ENCODE results near the gene TM9SF3. TPM values are rescaled to one million over a fixed set of nuclear protein-coding genes. Genes with fewer than 3 reads are reported as not detected.

Gene TM9SF3
- total RNA-seq, 4 donors from 2014 or later, result 52.6 to 65.3 (median 55.6) TPM

- peaks cover 45% of the 10 kb centered on the region for H3K27me3 ChIP-seq
- WGBS, result 23% methylated on average over 5 of the region's 5 CpGs
- TF ChIP-seq EP300 (IDR thresholded peaks at IDR 0.05) (no peak), CTCF (IDR thresholded peaks at IDR 0.05) (no peak), POLR2AphosphoS5 (IDR thresholded peaks at IDR 0.05) (no peak), POLR2A (IDR thresholded peaks at IDR 0.05) (no peak)
- no peak overlapping the region for H3K4me3 ChIP-seq
- no peaks in the 10 kb centered on the region for H3K4me1 ChIP-seq
- no peak for DNase-seq (ENCODE audit: low spot score in 2 of 2)
- H3K9me3 ChIP-seq, result no peaks in the 10 kb centered on the region
- H3K27ac ChIP-seq, result no peak overlapping the region
- H3K36me3 ChIP-seq, result no peaks in the 10 kb centered on the region
Measured at GRCh38 chr10:96468845-96469244, 118.0 kb downstream of the TM9SF3 start.

Other genes with a start within 250 kb of the TM9SF3 start
- gene OPALIN, start 228.0 kb downstream of the TM9SF3 start, total RNA-seq, result not detected
- gene TLL2, start 73.1 kb downstream of the TM9SF3 start, total RNA-seq, result under 1 TPM in 2 of 4 donors, not detected in 2; 0.30 to 0.60 TPM
- 1 to 10 TPM; 2.2 to 5.6 (median 4.0) TPM for gene PIK3AP1, start 133.5 kb upstream of the TM9SF3 start, total RNA-seq
- 10 to 100 TPM; 13.0 to 36.8 (median 17.1) TPM for gene LCOR, start 245.3 kb upstream of the TM9SF3 start, total RNA-seq

Measured in suprapubic skin (tissue), 4 donors.